ENCODE measurements around the gene IMPA2.

The IMPA2 gene

GRCh38 chr18:11995445-11996189 is 14.3 kb downstream of the IMPA2 start:
- Histone ChIP-seq H3K36me3 (ENCODE audit: control insufficient read depth, insufficient read depth, low read length) (no peaks in the 10 kb centered on the region), H3K27ac (ENCODE audit: low read depth, low read length) (no peak overlapping the region), H3K4me1 (ENCODE audit: control insufficient read depth, insufficient read depth, low read length) (no peaks in the 10 kb centered on the region), H3K4me3 (ENCODE audit: low read length) (no peak overlapping the region), H3K9ac (ENCODE audit: low read length) (no peak overlapping the region), H3K27me3 (ENCODE audit: control insufficient read depth, insufficient read depth, low read length) (no peaks in the 10 kb centered on the region)

- no peak overlapping the region for H3K9ac ChIP-seq (ENCODE audit: low read length)
- H3K36me3 ChIP-seq (ENCODE audit: control insufficient read depth, insufficient read depth, low read length) = no peaks in the 10 kb centered on the region
- H3K4me1 ChIP-seq (ENCODE audit: control insufficient read depth, insufficient read depth, low read length) = no peaks in the 10 kb centered on the region
- no peak overlapping the region for H3K4me3 ChIP-seq (ENCODE audit: low read length)
- H3K27ac ChIP-seq (ENCODE audit: low read depth, low read length) = no peak overlapping the region
- H3K27me3 ChIP-seq (ENCODE audit: control insufficient read depth, insufficient read depth, low read length) = no peaks in the 10 kb centered on the region
Observed at GRCh38 chr18:11996190-11996754, 15.0 kb downstream of the IMPA2 start.

- H3K27me3 ChIP-seq (ENCODE audit: control insufficient read depth, insufficient read depth, low read length) = no peaks in the 10 kb centered on the region
- H3K9ac ChIP-seq (ENCODE audit: low read length) = no peak overlapping the region
- H3K4me1 ChIP-seq (ENCODE audit: control insufficient read depth, insufficient read depth, low read length) = no peaks in the 10 kb centered on the region
- H3K4me3 ChIP-seq (ENCODE audit: low read length) = no peak overlapping the region
- no peaks in the 10 kb centered on the region for H3K36me3 ChIP-seq (ENCODE audit: control insufficient read depth, insufficient read depth, low read length)
- H3K27ac ChIP-seq (ENCODE audit: low read depth, low read length) = no peak overlapping the region
Observed at GRCh38 chr18:11996907-11997306, 15.6 kb downstream of the IMPA2 start.

GRCh38 chr18:11997466-11997865 is 16.2 kb downstream of the IMPA2 start:
- H3K4me1 ChIP-seq (ENCODE audit: control insufficient read depth, insufficient read depth, low read length) = no peaks in the 10 kb centered on the region

GRCh38 chr18:11998193-11998592 is 16.9 kb downstream of the IMPA2 start:
- H3K27me3 ChIP-seq (ENCODE audit: control insufficient read depth, insufficient read depth, low read length) = no peaks in the 10 kb centered on the region
- no peak overlapping the region for H3K9ac ChIP-seq (ENCODE audit: low read length)
- no peak overlapping the region for H3K27ac ChIP-seq (ENCODE audit: low read depth, low read length)
- no peaks in the 10 kb centered on the region for H3K4me1 ChIP-seq (ENCODE audit: control insufficient read depth, insufficient read depth, low read length)
- H3K4me3 ChIP-seq (ENCODE audit: low read length) = no peak overlapping the region
- H3K36me3 ChIP-seq (ENCODE audit: control insufficient read depth, insufficient read depth, low read length) = no peaks in the 10 kb centered on the region

More at GRCh38 chr18:11997466-11997865, 16.2 kb downstream of the IMPA2 start:
- Histone ChIP-seq H3K4me3 (ENCODE audit: low read length) (no peak overlapping the region), H3K27ac (ENCODE audit: low read depth, low read length) (no peak overlapping the region), H3K27me3 (ENCODE audit: control insufficient read depth, insufficient read depth, low read length) (no peaks in the 10 kb centered on the region), H3K36me3 (ENCODE audit: control insufficient read depth, insufficient read depth, low read length) (no peaks in the 10 kb centered on the region), H3K9ac (ENCODE audit: low read length) (no peak overlapping the region)

GRCh38 chr18:11999429-11999828 is 18.1 kb downstream of the IMPA2 start:
- no peak overlapping the region for H3K27ac ChIP-seq (ENCODE audit: low read depth, low read length)
- no peaks in the 10 kb centered on the region for H3K4me1 ChIP-seq (ENCODE audit: control insufficient read depth, insufficient read depth, low read length)
- H3K4me3 ChIP-seq (ENCODE audit: low read length) = no peak overlapping the region
- no peaks in the 10 kb centered on the region for H3K27me3 ChIP-seq (ENCODE audit: control insufficient read depth, insufficient read depth, low read length)
- H3K9ac ChIP-seq (ENCODE audit: low read length) = no peak overlapping the region
- H3K36me3 ChIP-seq (ENCODE audit: control insufficient read depth, insufficient read depth, low read length) = no peaks in the 10 kb centered on the region

GRCh38 chr18:12000072-12000659 is 18.9 kb downstream of the IMPA2 start:
- Histone ChIP-seq H3K27me3 (ENCODE audit: control insufficient read depth, insufficient read depth, low read length) (no peaks in the 10 kb centered on the region), H3K27ac (ENCODE audit: low read depth, low read length) (no peak overlapping the region), H3K4me3 (ENCODE audit: low read length) (no peak overlapping the region), H3K36me3 (ENCODE audit: control insufficient read depth, insufficient read depth, low read length) (no peaks in the 10 kb centered on the region), H3K9ac (ENCODE audit: low read length) (no peak overlapping the region), H3K4me1 (ENCODE audit: control insufficient read depth, insufficient read depth, low read length) (no peaks in the 10 kb centered on the region)

- H3K4me3 ChIP-seq (ENCODE audit: low read length) = no peak overlapping the region
- H3K4me1 ChIP-seq (ENCODE audit: control insufficient read depth, insufficient read depth, low read length) = no peaks in the 10 kb centered on the region
- no peak overlapping the region for H3K27ac ChIP-seq (ENCODE audit: low read depth, low read length)
- H3K36me3 ChIP-seq (ENCODE audit: control insufficient read depth, insufficient read depth, low read length) = no peaks in the 10 kb centered on the region
- no peaks in the 10 kb centered on the region for H3K27me3 ChIP-seq (ENCODE audit: control insufficient read depth, insufficient read depth, low read length)
- no peak overlapping the region for H3K9ac ChIP-seq (ENCODE audit: low read length)
Observed at GRCh38 chr18:12001421-12001820, 20.1 kb downstream of the IMPA2 start.

GRCh38 chr18:12003894-12004293 is 22.6 kb downstream of the IMPA2 start:
- H3K4me3 ChIP-seq (ENCODE audit: low read length) = no peak overlapping the region
- H3K36me3 ChIP-seq (ENCODE audit: control insufficient read depth, insufficient read depth, low read length) = peaks cover 5% of the 10 kb centered on the region
- no peaks in the 10 kb centered on the region for H3K4me1 ChIP-seq (ENCODE audit: control insufficient read depth, insufficient read depth, low read length)
- no peak overlapping the region for H3K9ac ChIP-seq (ENCODE audit: low read length)
- H3K27ac ChIP-seq (ENCODE audit: low read depth, low read length) = no peak overlapping the region
- H3K27me3 ChIP-seq (ENCODE audit: control insufficient read depth, insufficient read depth, low read length) = no peaks in the 10 kb centered on the region

GRCh38 chr18:12005538-12006487 is 24.5 kb downstream of the IMPA2 start:
- Histone ChIP-seq H3K27me3 (ENCODE audit: control insufficient read depth, insufficient read depth, low read length) (no peaks in the 10 kb centered on the region), H3K36me3 (ENCODE audit: control insufficient read depth, insufficient read depth, low read length) (peaks cover 5% of the 10 kb centered on the region), H3K4me1 (ENCODE audit: control insufficient read depth, insufficient read depth, low read length) (no peaks in the 10 kb centered on the region), H3K27ac (ENCODE audit: low read depth, low read length) (peak overlapping the region; percentile 5), H3K4me3 (ENCODE audit: low read length) (no peak overlapping the region), H3K9ac (ENCODE audit: low read length) (no peak overlapping the region)

- H3K27me3 ChIP-seq (ENCODE audit: control insufficient read depth, insufficient read depth, low read length) = no peaks in the 10 kb centered on the region
- H3K36me3 ChIP-seq (ENCODE audit: control insufficient read depth, insufficient read depth, low read length) = peaks cover 5% of the 10 kb centered on the region
- H3K9ac ChIP-seq (ENCODE audit: low read length) = no peak overlapping the region
- H3K27ac ChIP-seq (ENCODE audit: low read depth, low read length) = peak overlapping the region; percentile 5
- no peaks in the 10 kb centered on the region for H3K4me1 ChIP-seq (ENCODE audit: control insufficient read depth, insufficient read depth, low read length)
- H3K4me3 ChIP-seq (ENCODE audit: low read length) = no peak overlapping the region
Observed at GRCh38 chr18:12006488-12006840, 25.2 kb downstream of the IMPA2 start.

- no peak overlapping the region for H3K27ac ChIP-seq (ENCODE audit: low read depth, low read length)
- no peaks in the 10 kb centered on the region for H3K4me1 ChIP-seq (ENCODE audit: control insufficient read depth, insufficient read depth, low read length)
- H3K36me3 ChIP-seq (ENCODE audit: control insufficient read depth, insufficient read depth, low read length) = peaks cover 5% of the 10 kb centered on the region
- no peak overlapping the region for H3K4me3 ChIP-seq (ENCODE audit: low read length)
- H3K9ac ChIP-seq (ENCODE audit: low read length) = no peak overlapping the region
- H3K27me3 ChIP-seq (ENCODE audit: control insufficient read depth, insufficient read depth, low read length) = no peaks in the 10 kb centered on the region
Observed at GRCh38 chr18:12007063-12007462, 25.8 kb downstream of the IMPA2 start.
